DMS79 treated with DMSO at 0.1 percent for 48 hours (cell line): ENCODE results near the gene KLRD1.
A peak's percentile ranks its signal among the peaks of the same experiment; 100 is the strongest.
"Not testable (repeated sequence)": the region's sequence is repeated elsewhere in the genome, so short reads cannot be mapped to it uniquely, and the experiment has no call there.

Source experiments
- DNase-seq: peaks from one replicate; lab custom pipeline; 2025; lab: John Stamatoyannopoulos, UW

The KLRD1 gene

GRCh38 chr12:10307630-10308029 lies at the start of gene KLRD1:
KLRD1 (plus strand) TSS chr12:10307870; CDS start chr12:10308078, 208 bp downstream.
- DNase-seq: no peak

GRCh38 chr12:10260927-10261326 lies 46.7 kb upstream of the KLRD1 start:
- DNase-seq: no peak

GRCh38 chr12:10268037-10268436 lies 39.6 kb upstream of the KLRD1 start:
- no peak for DNase-seq

- no peak for DNase-seq
Measured at GRCh38 chr12:10272467-10272866, 35.2 kb upstream of the KLRD1 start.

GRCh38 chr12:10276774-10277173 lies 30.9 kb upstream of the KLRD1 start:
- DNase-seq: no peak

GRCh38 chr12:10278104-10278503 lies 29.6 kb upstream of the KLRD1 start:
- no peak for DNase-seq

- DNase-seq: no peak
Measured at GRCh38 chr12:10279937-10280336, 27.7 kb upstream of the KLRD1 start.

GRCh38 chr12:10283027-10283426 lies 24.6 kb upstream of the KLRD1 start:
- DNase-seq: peak; percentile 44

GRCh38 chr12:10285919-10286318 lies 21.8 kb upstream of the KLRD1 start:
- no peak for DNase-seq

GRCh38 chr12:10289005-10289754 lies 18.5 kb upstream of the KLRD1 start:
- no peak for DNase-seq

- DNase-seq: no peak
Measured at GRCh38 chr12:10291030-10291429, 16.6 kb upstream of the KLRD1 start.

GRCh38 chr12:10293151-10293550 lies 14.5 kb upstream of the KLRD1 start:
- no peak for DNase-seq

GRCh38 chr12:10293570-10294227 lies 14.0 kb upstream of the KLRD1 start:
- no peak for DNase-seq

GRCh38 chr12:10301103-10301502 lies 6.6 kb upstream of the KLRD1 start:
- no peak for DNase-seq

GRCh38 chr12:10304161-10304574 lies 3.5 kb upstream of the KLRD1 start:
- DNase-seq: no peak

GRCh38 chr12:10305411-10305810 lies 2.3 kb upstream of the KLRD1 start:
- DNase-seq: no peak

GRCh38 chr12:10310926-10311720 lies 3.5 kb downstream of the KLRD1 start:
- DNase-seq: no peak

GRCh38 chr12:10319388-10319787 lies 11.7 kb downstream of the KLRD1 start:
- DNase-seq: no peak

GRCh38 chr12:10320643-10321042 lies 13.0 kb downstream of the KLRD1 start:
- no peak for DNase-seq

GRCh38 chr12:10328691-10329090 lies 21.0 kb downstream of the KLRD1 start:
- DNase-seq: not testable (repeated sequence)

- peak; percentile 45 for DNase-seq
Measured at GRCh38 chr12:10331642-10332239, 24.1 kb downstream of the KLRD1 start.

GRCh38 chr12:10336196-10336595 lies 28.5 kb downstream of the KLRD1 start:
- not testable (repeated sequence) for DNase-seq
